K562 (cell line): ENCODE data around the gene CMIP. TPM values are rescaled to one million over a fixed set of nuclear protein-coding genes. Genes with fewer than 3 reads are reported as not detected.
A peak's percentile ranks its signal among the peaks of the same experiment; 100 is the strongest.

Experiments used
- BRF2 ChIP-seq: IDR thresholded peaks from 3 replicates; pipeline ENCODE4 v1.6.1; 2011; ENCODE audit warnings: borderline replicate concordance, mild to moderate bottlenecking; ENCODE audit not compliant: insufficient read length, insufficient read depth
- DNMT1 ChIP-seq: fragments of 450-650 bp; IDR thresholded peaks from 2 replicates; pipeline ENCODE4 v1.6.1; 2016; ENCODE audit warnings: antibody characterized with exemption, mild to moderate bottlenecking
- GATAD2B ChIP-seq: fragments of 450-650 bp; IDR thresholded peaks from 2 replicates; pipeline ENCODE4 v1.6.1; 2017; ENCODE audit warnings: mild to moderate bottlenecking, borderline replicate concordance
- MTA2 ChIP-seq: fragments of 450-650 bp; IDR thresholded peaks from 2 replicates; pipeline ENCODE4 v1.6.1; 2016; ENCODE audit warnings: low read depth
- RERE ChIP-seq: sonication (generic); formaldehyde crosslinking; IDR thresholded peaks from 2 replicates; pipeline ENCODE4 v1.8.0; 2023; ENCODE audit warnings: missing genetic modification reagents, mild to moderate bottlenecking, borderline replicate concordance
- ZBTB33 ChIP-seq: sonication (generic); formaldehyde crosslinking; IDR thresholded peaks from 2 replicates; pipeline ENCODE4 v1.8.1; 2023; ENCODE audit warnings: mild to moderate bottlenecking, missing genetic modification reagents
- ZKSCAN8 ChIP-seq: fragments of 200-800 bp; sonication (Bioruptor generic); IDR thresholded peaks from 2 replicates; pipeline ENCODE4 v1.6.1; 2016; ENCODE audit warnings: missing genetic modification characterization, missing compliant biosample characterization
- polyA plus RNA-seq, 8 experiments: library from polyadenylated mRNA; depleted of rRNA in 4 of 8; stranded (reverse) in 5 of 8; unstranded in 3 of 8; fragments of >200 nt; fragmentation: Nextera tagmentation in 2 of 8; fragmentation: Illumina TruSeq in 1 of 8; extraction: Ambion mirVana in 2 of 8; extraction: Trizol in 1 of 8; gene quantifications; 2 replicates each; pipeline versions ENCODE4 v1.2.1 to v1.2.3, GENCODE V29; 2011 to 2014; ENCODE audit warnings: inconsistent platforms in 1 of 8, missing spikeins in 1 of 8
- total RNA-seq, 7 experiments: library from RNA; depleted of rRNA in 6 of 7; stranded (reverse); fragments of >200 nt in 6 of 7; fragmentation: Illumina TruSeq in 2 of 7; extraction: Trizol in 2 of 7; gene quantifications; 2 replicates each; pipeline versions ENCODE4 v1.2.1 to v1.2.3, GENCODE V29; 2011 to 2021; ENCODE audit warnings: low replicate concordance in 1 of 7

CMIP gene
- total and polyA plus RNA-seq, 9 of the 15 experiments (the other 6 are each of a cell fraction or from before 2014, with no cell fraction given): 0.94 to 82.5 (median 10.3) TPM

GRCh38 chr16:81729451-81729850 lies 284.8 kb downstream of the CMIP start (continued):
- TF ChIP-seq RERE: no peak
- TF ChIP-seq ZKSCAN8 (CRISPR knock-in tag): no peak
- TF ChIP-seq MTA2: no peak
- peak; percentile 99 for TF ChIP-seq ZBTB33 (CRISPR knock-in tag)
- TF ChIP-seq GATAD2B: no peak
- TF ChIP-seq DNMT1: no peak
- no peak for TF ChIP-seq BRF2
- TF ChIP-seq, all 486 proteins: peak for 2
